PFSK-1 (cell line): Measurements from ENCODE around the gene RAB3IP.

ENCODE experiments used
- FOXP2 ChIP-seq: optimal IDR thresholded peaks from 2 replicates; pipeline ENCODE3; 2011; ENCODE audit warnings: borderline replicate concordance, control low read depth, inconsistent platforms; ENCODE audit not compliant: insufficient read depth; ENCODE audit errors: extremely low read length, extremely low read depth
- POLR2AphosphoS5 ChIP-seq: IDR thresholded peaks from 2 replicates; pipeline ENCODE4 v1.6.1; 2012; ENCODE audit warnings: low read depth, mild to moderate bottlenecking, control low read depth, low read length, moderate library complexity
- REST ChIP-seq, 2 experiments: IDR thresholded peaks; 2 replicates each; pipeline versions ENCODE4 v1.6.1 to v1.8.0; 2011 to 2012; ENCODE audit warnings: low read depth in 2 of 2, low read length in 2 of 2, control low read depth in 1 of 2, inconsistent platforms in 1 of 2, mild to moderate bottlenecking in 1 of 2, moderate library complexity in 1 of 2; ENCODE audit not compliant: insufficient read depth in 1 of 2
- SIN3A ChIP-seq: IDR thresholded peaks from 2 replicates; pipeline ENCODE4 v1.6.1; 2012; ENCODE audit warnings: mild to moderate bottlenecking, low read length, moderate library complexity, borderline replicate concordance; ENCODE audit not compliant: insufficient read depth
- TAF1 ChIP-seq: IDR thresholded peaks from 2 replicates; pipeline ENCODE4 v1.6.1; 2012; ENCODE audit warnings: low read length, control low read depth, borderline replicate concordance; ENCODE audit not compliant: insufficient read depth

The RAB3IP gene

DNA sequence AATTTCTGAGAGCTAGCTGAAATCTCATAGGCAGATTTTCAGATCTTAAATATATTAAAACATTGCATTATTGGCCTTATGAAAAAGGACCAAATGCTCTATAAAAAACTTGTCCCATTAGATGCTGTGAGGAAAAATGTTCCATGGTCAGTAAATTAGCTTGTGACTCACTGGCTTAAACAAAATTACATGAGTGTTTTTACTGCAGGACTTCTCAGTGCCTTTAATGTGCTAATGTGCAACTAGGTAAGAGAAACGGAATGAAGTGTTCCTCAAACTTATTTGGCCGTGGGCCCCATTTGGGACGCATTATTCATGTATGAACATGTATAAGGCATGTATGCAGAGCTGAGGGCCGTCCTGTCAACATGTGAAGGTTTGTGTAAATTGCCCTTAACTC, 128.0 kb downstream of the RAB3IP start:
- TF ChIP-seq REST (IDR thresholded peaks at IDR 0.05; ENCODE audit: insufficient read depth in 1 of 2, low read depth in 2 of 2, low read length in 2 of 2) (no peak), SIN3A (no peak), POLR2AphosphoS5 (no peak), TAF1 (no peak), FOXP2 (no peak)

GRCh38 chr12:69868695-69869094, 130.0 kb downstream of the RAB3IP start:
- no peak for TF ChIP-seq REST (IDR thresholded peaks at IDR 0.05; ENCODE audit: insufficient read depth in 1 of 2, low read depth in 2 of 2, low read length in 2 of 2)
- TF ChIP-seq POLR2AphosphoS5: no peak
- TF ChIP-seq TAF1: no peak
- no peak for TF ChIP-seq FOXP2
- TF ChIP-seq SIN3A: no peak

- TF ChIP-seq REST (IDR thresholded peaks at IDR 0.05; ENCODE audit: insufficient read depth in 1 of 2, low read depth in 2 of 2, low read length in 2 of 2) (no peak), SIN3A (no peak), TAF1 (no peak), POLR2AphosphoS5 (no peak), FOXP2 (no peak)
Measured at GRCh38 chr12:69872804-69873203, 134.1 kb downstream of the RAB3IP start.
